ENCODE results near the gene RBM18.

DNA sequence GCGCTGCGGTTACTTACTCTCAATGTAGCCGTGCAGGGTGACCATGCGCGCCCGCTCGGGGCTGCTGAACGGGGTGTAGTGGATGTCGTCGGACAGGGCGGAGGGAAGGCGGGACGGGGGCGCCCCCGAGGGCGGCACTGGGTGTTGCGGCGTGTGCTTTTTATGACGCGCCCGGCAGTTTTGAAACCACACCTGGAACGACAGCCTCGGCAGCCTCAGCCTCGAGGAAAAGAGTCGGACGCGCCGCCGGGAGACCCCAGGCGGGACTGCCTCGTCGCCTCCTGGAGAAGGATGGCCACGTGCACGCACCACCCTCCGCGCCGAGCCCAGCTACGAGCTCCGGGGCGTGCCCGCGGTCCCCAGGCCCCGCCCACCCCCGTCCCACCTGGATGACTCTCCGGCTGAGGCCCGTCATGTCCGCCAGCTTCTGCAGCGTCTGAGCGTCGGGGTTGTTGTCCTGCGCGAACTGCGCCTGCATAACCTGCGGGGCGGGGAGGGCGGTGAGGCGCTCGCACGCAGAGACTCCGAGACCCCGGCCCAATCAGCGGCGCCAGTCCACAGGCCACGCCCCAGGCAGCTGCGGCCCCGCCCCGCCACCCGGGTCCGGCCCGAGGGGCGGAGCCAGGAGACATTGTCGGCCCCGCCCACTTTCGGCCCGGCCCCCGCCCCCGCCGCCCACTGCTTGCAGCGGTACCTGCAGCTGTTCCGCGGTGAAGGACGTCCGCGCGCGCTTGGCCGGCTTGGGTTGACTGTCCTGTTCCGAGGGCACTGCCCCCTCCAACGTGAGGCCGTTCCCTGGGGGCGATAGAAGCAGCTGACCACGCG is 50.8 kb downstream of the RBM18 start:
- TF ChIP-seq ZNF274 (IDR thresholded peaks at IDR 0.05; ENCODE audit: low read depth, low read length) (no peak), YY1 (IDR thresholded peaks at IDR 0.05; ENCODE audit: insufficient read depth, insufficient read length) (no peak)
